ENCODE measurements around the gene TIPRL. TPM values are rescaled to one million over a fixed set of nuclear protein-coding genes. Genes with fewer than 3 reads are reported as not detected.

Gene TIPRL
- polyA plus RNA-seq, 1 experiment: 17.2 TPM

- ChIA-PET CTCF (interaction anchor here (1.9 kb wide), 1 partner anchor 9 kb away, joined by 6 read pairs; no protein-coding TSS in a partner anchor), POLR2A (no interaction called here)
- TF ChIP-seq, protein P1, sequence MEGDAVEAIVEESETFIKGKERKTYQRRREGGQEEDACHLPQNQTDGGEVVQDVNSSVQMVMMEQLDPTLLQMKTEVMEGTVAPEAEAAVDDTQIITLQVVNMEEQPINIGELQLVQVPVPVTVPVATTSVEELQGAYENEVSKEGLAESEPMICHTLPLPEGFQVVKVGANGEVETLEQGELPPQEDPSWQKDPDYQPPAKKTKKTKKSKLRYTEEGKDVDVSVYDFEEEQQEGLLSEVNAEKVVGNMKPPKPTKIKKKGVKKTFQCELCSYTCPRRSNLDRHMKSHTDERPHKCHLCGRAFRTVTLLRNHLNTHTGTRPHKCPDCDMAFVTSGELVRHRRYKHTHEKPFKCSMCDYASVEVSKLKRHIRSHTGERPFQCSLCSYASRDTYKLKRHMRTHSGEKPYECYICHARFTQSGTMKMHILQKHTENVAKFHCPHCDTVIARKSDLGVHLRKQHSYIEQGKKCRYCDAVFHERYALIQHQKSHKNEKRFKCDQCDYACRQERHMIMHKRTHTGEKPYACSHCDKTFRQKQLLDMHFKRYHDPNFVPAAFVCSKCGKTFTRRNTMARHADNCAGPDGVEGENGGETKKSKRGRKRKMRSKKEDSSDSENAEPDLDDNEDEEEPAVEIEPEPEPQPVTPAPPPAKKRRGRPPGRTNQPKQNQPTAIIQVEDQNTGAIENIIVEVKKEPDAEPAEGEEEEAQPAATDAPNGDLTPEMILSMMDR (IDR thresholded peaks at IDR 0.05; ENCODE audit: insufficient read depth, low read depth, low read length): no peak
- Histone ChIP-seq H3K36me3 (ENCODE audit: control insufficient read depth, insufficient read depth, low read length) (peaks cover 13% of the 10 kb centered on the region), H3K4me3 (ENCODE audit: low read depth, low read length) (no peak overlapping the region), H3K27me3 (ENCODE audit: control insufficient read depth, insufficient read depth, low read length) (no peaks in the 10 kb centered on the region)
- no peak for DNase-seq (ENCODE audit: low read depth)
Observed at GRCh38 chr1:168245042-168245441, 66.3 kb downstream of the TIPRL start.

DNA sequence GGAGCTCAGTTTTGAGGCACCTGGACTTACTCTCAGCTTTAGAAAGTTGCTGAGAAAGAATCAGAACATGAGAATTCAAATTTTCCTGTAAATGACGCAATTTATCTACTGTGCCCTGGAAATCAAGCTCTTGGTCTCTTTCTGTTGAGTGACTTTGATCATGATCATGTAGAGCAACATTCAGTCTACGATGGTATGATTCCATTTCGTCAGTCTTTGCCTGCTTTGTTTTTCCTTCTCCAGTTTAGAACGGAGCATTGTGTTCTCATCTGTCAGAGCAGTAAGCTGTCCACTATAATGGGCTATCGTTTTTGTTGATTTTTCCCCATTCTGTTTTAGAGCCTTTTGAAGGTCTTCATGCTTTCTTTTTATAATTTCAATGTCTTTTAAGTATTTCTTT, 67.7 kb downstream of the TIPRL start:
- Histone ChIP-seq H3K4me3 (ENCODE audit: low read depth, low read length) (no peak overlapping the region), H3K27me3 (ENCODE audit: control insufficient read depth, insufficient read depth, low read length) (no peaks in the 10 kb centered on the region), H3K36me3 (ENCODE audit: control insufficient read depth, insufficient read depth, low read length) (peaks cover 17% of the 10 kb centered on the region)
- TF ChIP-seq, protein P1 (IDR thresholded peaks at IDR 0.05; ENCODE audit: insufficient read depth, low read depth, low read length): no peak
- DNase-seq (ENCODE audit: low read depth): no peak
- CTCF ChIA-PET: interaction anchor here (0.9 to 1.9 kb wide), 3 partner anchors 11 to 75 kb away, joined by 3 to 6 read pairs (median 4); no protein-coding TSS in a partner anchor
- POLR2A ChIA-PET: no interaction called here

Small RNA genes within 50 kb of the gene (small RNA-seq; reads per million reads assigned to genes)
- not detected for gene AL021397.1 (ENCODE audit: insufficient read length, low read depth, low replicate concordance)

Other genes with a start within 250 kb of the TIPRL start
- gene DCAF6, start 242.3 kb upstream of the TIPRL start, polyA plus RNA-seq (2011; rRNA removed): 50.8 and 98.3 TPM in 2 replicates
- gene MPC2, start 241.9 kb upstream of the TIPRL start, polyA plus RNA-seq (2011; rRNA removed): 24.2 and 47.9 TPM in 2 replicates
- gene GPR161, start 42.0 kb upstream of the TIPRL start, polyA plus RNA-seq (2011; rRNA removed): 14.7 and 20.4 TPM in 2 replicates
- gene SFT2D2, start 47.0 kb downstream of the TIPRL start, polyA plus RNA-seq (2011; rRNA removed): 19.2 and 29.6 TPM in 2 replicates
- gene TBX19, start 101.9 kb downstream of the TIPRL start, polyA plus RNA-seq (2011; rRNA removed): 2.3 and 3.0 TPM in 2 replicates